ENCODE measurements around the gene SYNJ1.

Gene SYNJ1

DNA sequence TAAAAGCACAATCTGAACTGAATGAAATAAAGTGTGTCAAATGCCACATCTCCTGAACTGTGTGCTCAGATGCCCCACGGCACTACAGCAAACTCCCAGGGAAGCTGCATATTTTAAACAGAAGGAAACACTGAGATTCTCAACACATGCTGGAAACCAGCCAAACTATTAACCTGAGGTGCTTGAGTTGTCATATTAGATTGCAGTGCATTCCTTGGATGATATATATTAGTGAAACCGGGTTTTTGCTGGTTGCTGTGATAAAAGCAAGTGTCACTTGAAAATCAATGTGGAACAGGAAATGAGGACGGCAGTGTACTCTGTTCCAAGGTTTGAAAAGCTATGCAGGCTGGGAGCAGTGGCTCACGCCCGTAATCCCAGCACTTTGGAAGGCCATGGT is 8.7 kb downstream of the SYNJ1 start:
- TF ChIP-seq, protein P1, sequence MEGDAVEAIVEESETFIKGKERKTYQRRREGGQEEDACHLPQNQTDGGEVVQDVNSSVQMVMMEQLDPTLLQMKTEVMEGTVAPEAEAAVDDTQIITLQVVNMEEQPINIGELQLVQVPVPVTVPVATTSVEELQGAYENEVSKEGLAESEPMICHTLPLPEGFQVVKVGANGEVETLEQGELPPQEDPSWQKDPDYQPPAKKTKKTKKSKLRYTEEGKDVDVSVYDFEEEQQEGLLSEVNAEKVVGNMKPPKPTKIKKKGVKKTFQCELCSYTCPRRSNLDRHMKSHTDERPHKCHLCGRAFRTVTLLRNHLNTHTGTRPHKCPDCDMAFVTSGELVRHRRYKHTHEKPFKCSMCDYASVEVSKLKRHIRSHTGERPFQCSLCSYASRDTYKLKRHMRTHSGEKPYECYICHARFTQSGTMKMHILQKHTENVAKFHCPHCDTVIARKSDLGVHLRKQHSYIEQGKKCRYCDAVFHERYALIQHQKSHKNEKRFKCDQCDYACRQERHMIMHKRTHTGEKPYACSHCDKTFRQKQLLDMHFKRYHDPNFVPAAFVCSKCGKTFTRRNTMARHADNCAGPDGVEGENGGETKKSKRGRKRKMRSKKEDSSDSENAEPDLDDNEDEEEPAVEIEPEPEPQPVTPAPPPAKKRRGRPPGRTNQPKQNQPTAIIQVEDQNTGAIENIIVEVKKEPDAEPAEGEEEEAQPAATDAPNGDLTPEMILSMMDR (IDR thresholded peaks at IDR 0.05), result no peak
- Histone ChIP-seq H3K27ac (no peak overlapping the region), H3K4me3 (no peak overlapping the region)
- no peak for DNase-seq (ENCODE audit: low spot score)

DNA sequence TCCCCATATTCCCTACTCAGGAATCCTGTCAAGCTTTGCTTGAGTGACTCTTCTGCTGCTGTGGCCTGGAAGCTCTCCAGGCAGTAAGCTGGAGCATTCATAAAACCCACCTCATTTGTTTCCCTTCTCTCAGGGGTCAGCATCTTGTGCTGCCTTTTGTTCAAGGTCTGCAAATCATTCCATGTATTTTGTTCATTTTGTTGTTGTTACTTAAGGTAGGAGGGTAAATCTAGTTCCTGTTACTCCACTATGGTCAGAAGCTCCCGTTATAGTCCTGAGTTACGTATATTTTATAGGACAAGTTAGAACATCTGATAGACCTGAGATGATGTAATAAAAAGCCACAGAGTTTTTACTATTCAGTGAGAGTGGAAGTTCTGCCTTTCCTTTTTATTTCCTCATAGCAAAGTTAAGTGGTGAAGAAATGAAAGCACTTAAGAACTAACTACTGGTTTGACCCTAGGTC is 9.9 kb downstream of the SYNJ1 start:
- H3K27ac ChIP-seq, result no peak overlapping the region
- TF ChIP-seq, protein P1 (IDR thresholded peaks at IDR 0.05), result no peak
- H3K4me3 ChIP-seq, result no peak overlapping the region
- no peak for DNase-seq (ENCODE audit: low spot score)

DNA sequence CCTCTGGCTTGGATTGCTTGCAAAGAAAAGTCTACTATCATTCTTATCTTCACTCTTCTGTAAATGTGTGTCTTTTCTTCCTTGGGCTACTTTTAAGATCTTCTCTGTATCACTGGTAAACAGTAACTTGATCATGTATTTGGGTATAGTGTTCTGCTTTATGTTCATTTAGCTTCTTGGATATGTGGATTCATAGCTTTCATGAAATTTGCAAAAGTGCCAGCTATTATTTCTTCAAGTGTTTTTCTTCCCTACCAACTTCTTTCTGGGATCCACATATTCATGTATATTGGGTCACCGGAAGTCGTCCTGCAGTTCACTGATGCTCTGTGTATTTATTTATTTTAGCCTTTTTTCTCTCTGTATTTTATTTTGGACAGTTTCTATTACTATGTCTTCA is 11.3 kb downstream of the SYNJ1 start:
- no peak for DNase-seq (ENCODE audit: low spot score)
- Histone ChIP-seq H3K27ac (no peak overlapping the region), H3K4me3 (no peak overlapping the region)
- TF ChIP-seq, protein P1 (IDR thresholded peaks at IDR 0.05), result no peak

GRCh38 chr21:32713726-32714125 is 14.1 kb downstream of the SYNJ1 start:
- no peak for DNase-seq (ENCODE audit: low spot score)
- Histone ChIP-seq H3K27ac (no peak overlapping the region), H3K4me3 (no peak overlapping the region)
- TF ChIP-seq, protein P1 (IDR thresholded peaks at IDR 0.05), result no peak

GRCh38 chr21:32712641-32713040 is 15.2 kb downstream of the SYNJ1 start:
- TF ChIP-seq, protein P1 (IDR thresholded peaks at IDR 0.05), result no peak
- H3K27ac ChIP-seq, result no peak overlapping the region
- no peak for DNase-seq (ENCODE audit: low spot score)
- no peak overlapping the region for H3K4me3 ChIP-seq

- TF ChIP-seq, protein P1 (IDR thresholded peaks at IDR 0.05), result no peak
- no peak for DNase-seq (ENCODE audit: low spot score)
- Histone ChIP-seq H3K4me3 (no peak overlapping the region), H3K27ac (no peak overlapping the region)
Measured at GRCh38 chr21:32712043-32712442, 15.8 kb downstream of the SYNJ1 start.

DNA sequence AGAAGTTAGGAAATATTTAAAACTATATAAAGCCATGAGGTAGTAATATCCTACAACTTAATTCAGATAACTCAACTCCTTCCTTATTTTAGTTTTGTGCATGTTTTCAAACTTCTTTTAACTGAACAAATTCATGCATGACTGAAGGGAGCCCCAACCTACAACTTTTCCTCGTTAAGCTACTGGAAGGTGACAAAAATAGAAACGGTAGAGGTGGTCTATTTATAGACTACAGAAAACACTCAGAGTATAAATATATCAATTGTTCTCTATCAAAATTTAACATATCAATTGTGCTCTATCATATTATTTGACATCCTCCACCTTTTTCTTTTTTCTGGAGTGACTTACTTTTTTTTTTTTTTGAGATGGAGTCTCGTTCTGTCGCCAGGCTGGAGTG is 16.8 kb downstream of the SYNJ1 start:
- H3K4me3 ChIP-seq, result no peak overlapping the region
- DNase-seq (ENCODE audit: low spot score), result no peak
- H3K27ac ChIP-seq, result no peak overlapping the region
- TF ChIP-seq, protein P1 (IDR thresholded peaks at IDR 0.05), result no peak

Data from coronary artery (tissue), 2 donors.